CD4-positive, alpha-beta T cell treated with Interleukin-17A for 4 hours (primary cell): ENCODE results near the gene PREX1.

Experiments
- DNase-seq: peaks from one replicate; pipeline ENCODE4 v3.0.0-alpha.2; 2020; ENCODE audit warnings: mixed read lengths

Gene PREX1

GRCh38 chr20:48807586-48808381 is 20.0 kb downstream of the PREX1 start:
- DNase-seq = no peak

GRCh38 chr20:48807051-48807450 is 20.7 kb downstream of the PREX1 start:
- DNase-seq = no peak

- no peak for DNase-seq
These were observed 22.1 kb downstream of the PREX1 start for GRCh38 chr20:48805716-48806115.

- no peak for DNase-seq
These were observed 22.5 kb downstream of the PREX1 start for GRCh38 chr20:48805286-48805685.

GRCh38 chr20:48804300-48804980 is 23.4 kb downstream of the PREX1 start:
- no peak for DNase-seq

GRCh38 chr20:48803176-48804053 is 24.4 kb downstream of the PREX1 start:
- DNase-seq = no peak

- DNase-seq = no peak
These were observed 25.2 kb downstream of the PREX1 start for GRCh38 chr20:48802647-48803046.

- no peak for DNase-seq
These were observed 25.6 kb downstream of the PREX1 start for GRCh38 chr20:48802216-48802615.

- DNase-seq = no peak
These were observed 26.6 kb downstream of the PREX1 start for GRCh38 chr20:48801197-48801596.

GRCh38 chr20:48800177-48800576 is 27.6 kb downstream of the PREX1 start:
- DNase-seq = no peak

- DNase-seq = no peak
These were observed 28.3 kb downstream of the PREX1 start for GRCh38 chr20:48799328-48800105.

GRCh38 chr20:48797850-48798747 is 29.7 kb downstream of the PREX1 start:
- DNase-seq = no peak

- no peak for DNase-seq
These were observed 30.4 kb downstream of the PREX1 start for GRCh38 chr20:48797275-48797825.

- no peak for DNase-seq
These were observed 32.1 kb downstream of the PREX1 start for GRCh38 chr20:48795732-48796131.

GRCh38 chr20:48794816-48795457 is 32.9 kb downstream of the PREX1 start:
- DNase-seq = no peak

- DNase-seq = no peak
These were observed 33.4 kb downstream of the PREX1 start for GRCh38 chr20:48794360-48794759.

GRCh38 chr20:48793776-48794175 is 34.0 kb downstream of the PREX1 start:
- DNase-seq = no peak

GRCh38 chr20:48791666-48792071 is 36.1 kb downstream of the PREX1 start:
- DNase-seq = no peak

GRCh38 chr20:48791014-48791413 is 36.8 kb downstream of the PREX1 start:
- no peak for DNase-seq

- no peak for DNase-seq
These were observed 37.3 kb downstream of the PREX1 start for GRCh38 chr20:48790473-48791003.
